ENCODE measurements around the gene ABCA13.

The ABCA13 gene

DNA sequence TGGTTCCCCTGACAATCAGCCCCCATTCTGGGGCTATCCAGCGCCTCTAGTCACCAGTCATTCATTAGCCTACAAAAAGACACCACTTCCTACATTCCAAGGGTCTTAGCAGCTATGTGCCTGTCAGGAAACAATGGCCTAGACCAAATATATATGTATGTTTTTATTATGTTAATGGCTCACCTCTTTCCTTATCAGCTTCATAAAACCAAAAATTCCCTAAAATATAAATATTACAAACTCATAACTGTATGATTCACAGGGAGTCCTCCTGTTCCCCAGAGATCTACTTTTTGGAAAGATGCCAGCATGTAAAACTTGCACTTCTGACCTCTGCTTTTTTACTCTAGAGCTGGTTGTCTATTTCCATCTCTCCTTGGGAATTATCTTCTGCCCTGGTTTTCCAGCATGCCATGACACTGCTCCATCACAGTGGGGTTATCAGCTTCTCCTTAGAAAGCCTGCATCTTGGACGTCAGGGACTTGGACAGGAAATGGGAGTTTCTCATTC, 79.2 kb downstream of the ABCA13 start:
- DNase-seq, result no peak

DNA sequence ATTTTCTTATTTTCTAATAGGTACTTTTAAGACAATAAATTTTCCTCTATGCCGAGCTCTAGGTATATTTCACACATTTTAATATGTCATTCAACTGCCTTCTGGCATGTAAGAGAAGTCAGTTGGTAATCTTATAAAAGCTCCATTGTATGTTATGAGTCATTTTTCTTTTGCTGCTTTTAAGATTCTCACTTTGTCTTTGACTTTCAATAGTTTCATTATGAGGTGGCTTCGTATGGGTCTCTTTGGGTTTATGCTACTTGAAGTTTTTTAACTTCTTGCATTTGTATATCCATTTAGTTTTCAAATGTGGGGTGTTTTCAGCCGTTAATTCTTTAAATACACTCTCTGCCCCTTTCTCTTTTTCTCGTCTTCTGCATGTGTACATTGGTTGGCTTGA, 80.5 kb downstream of the ABCA13 start:
- no peak for DNase-seq

DNA sequence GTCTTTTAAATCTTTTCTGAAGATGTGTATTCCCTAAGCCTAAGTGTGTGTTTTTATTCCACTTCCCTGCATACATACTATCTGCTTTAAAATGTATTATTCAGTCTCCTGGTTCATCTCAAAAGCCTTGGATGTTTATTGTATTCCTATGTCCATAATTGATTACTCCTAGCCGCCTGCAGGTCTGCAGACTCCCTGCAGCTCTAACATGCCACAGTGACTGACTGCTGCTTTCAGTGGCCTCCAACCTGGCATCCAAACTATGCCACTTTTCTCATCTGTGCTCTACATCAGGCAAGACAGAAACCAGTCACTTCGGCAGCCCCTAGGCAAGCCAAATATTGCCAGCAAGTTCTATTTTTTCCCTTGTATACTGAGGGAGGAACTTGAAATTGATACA, 81.7 kb downstream of the ABCA13 start:
- no peak for DNase-seq

DNA sequence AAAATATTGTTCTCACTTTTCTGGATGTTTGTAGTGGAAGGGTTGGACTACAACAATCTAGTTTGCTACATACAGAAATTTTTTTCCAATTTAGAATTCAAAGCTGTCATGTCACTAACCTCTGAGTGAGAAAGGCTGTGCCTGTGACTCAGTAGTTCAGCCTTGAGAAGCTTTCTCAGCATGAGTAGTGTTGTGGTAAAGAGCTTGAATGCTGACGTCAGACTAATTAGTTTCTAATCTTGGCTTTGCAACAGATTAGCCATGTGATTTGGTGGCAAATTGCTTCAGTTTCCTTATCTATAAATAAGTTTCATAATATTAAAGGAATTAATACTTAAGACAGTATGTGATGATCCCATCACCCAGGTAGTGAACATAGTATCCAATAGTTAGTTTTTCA, 83.8 kb downstream of the ABCA13 start:
- no peak for DNase-seq

DNA sequence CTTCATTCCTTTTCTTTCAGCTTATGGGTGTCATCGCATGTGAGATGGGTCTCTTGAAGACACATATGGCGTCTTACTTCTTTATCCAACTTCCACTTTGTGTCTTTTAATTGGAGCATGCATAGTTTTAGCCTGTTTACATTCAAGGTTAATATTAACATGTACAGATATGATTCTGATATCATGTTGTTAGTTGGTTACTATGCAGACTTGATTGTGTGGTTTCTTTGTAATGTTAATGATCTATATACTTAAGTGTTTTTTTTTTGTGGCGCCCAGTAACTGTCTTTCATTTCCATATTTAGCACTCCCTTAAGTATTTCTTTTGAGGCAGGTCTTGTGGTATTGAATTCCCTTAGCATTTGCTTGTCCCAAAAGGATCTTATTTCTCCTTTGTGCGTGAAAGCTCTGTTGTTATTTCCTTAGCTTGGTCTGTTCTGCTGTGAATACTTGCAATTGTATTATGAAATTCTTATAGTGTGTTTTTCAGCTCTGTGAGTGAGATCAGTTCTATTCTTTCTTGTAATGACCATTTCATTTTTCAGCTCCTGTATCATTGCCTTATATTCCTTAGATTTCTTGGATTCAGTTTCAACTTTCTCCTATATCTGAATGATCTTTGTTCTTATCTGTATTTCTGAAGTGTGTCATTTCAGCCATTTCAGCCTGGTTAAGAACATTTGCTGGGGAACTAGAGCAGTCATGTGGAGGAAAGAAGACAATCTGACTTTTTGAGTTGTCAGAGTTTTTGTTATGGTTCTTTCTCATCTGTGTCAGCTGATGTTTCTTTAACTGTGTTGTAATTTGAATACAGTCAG, 88.4 kb downstream of the ABCA13 start:
- DNase-seq, result no peak

DNA sequence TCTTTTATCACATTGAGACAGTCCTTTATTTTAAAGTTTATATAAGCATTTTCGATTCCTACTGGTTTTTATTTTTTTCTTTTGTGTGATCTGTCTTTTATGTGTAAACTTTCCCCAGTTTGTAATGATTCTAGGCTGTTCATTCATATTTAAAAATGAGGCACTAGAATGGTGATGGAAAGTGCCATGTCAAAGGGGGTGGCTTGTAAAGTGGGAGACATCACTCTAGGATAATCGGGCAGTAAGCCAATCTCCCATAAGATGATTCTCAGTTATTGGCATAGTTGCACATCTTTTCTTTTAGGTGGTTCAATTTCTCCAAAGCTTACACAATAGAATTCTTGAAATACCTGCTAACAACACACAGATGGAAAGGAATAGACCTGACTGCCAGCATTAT, 90.4 kb downstream of the ABCA13 start:
- no peak for DNase-seq

DNA sequence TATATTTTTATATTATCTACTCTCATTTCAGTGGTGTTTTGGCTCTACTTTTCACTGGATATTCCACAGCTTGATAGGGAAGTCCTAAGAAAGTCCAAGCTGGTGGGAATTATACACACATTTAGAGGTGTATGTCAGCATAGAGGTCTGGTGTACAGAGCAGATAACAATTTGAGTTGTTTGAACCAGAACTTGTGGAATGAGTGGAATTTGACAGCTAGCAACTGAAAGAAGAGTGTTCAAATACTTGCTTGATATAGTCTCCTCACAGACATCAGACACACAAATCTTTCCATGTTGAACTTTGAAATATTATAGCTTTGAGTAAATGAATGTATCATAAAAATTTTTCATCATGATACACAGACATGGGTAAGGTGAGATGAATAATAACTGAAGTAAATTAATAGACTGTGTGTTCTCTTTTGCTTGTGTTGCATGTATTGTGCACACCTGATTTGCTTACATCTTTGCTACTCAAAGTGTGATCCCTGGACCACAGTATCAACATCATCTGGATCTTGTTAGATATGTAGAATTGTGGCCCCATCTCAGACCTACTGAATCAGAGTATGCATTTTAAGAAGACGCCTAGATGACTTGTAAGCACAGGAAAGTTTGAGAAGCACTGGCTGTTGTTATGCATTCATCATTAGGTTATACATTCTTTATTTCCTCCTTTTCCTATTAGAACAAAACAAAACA, 91.5 kb downstream of the ABCA13 start:
- no peak for DNase-seq

DNA sequence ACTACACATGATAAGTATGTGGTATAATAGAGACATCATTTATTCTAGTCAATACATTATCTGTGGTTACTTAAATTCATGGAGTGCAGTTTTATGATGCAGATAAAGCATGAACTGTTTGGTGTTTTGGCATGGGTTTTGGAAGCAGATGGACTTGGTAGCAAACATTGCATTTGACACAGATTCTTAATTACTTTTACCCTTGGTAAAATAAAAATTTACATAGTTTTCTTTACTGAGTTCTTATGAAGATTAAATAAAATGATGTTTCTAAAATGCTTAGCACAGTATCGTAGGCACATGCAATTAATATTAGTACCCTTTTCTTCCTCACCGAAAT, 92.0 kb downstream of the ABCA13 start:
- DNase-seq, result no peak

DNA sequence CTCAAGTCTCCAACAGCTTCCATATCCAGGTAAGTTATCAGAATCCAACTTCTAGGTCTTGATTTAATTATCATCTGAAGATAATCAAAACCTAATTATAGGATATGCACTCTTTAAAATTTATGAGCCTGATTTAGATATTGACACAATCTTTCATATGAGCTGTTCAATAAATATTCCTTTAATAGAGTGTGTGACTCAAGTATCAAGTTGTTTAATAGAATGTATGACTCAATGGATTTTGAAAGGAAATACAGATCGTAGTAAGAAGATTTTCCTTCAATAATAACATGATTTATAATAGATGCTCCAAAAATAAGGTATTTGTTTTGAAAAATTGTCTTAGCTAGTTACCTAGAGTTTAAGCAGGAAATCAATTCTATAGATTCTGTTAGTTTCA, 97.8 kb downstream of the ABCA13 start:
- DNase-seq, result no peak

DNA sequence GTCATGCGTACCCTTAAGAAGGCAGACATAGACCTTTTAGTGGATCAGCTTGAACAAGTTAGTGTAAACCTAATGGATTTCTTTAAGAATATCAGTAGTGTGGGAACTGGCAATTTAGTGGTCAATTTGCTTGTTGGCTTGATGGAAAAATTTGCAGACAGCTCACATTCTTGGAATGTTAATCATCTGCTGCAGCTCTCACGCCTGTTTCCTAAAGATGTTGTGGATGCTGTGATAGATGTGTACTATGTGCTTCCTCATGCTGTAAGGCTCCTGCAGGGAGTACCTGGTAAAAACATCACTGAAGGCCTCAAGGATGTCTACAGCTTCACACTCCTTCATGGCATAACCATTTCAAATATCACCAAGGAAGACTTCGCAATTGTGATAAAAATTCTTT, 103.4 kb downstream of the ABCA13 start:
- DNase-seq, result no peak

DNA sequence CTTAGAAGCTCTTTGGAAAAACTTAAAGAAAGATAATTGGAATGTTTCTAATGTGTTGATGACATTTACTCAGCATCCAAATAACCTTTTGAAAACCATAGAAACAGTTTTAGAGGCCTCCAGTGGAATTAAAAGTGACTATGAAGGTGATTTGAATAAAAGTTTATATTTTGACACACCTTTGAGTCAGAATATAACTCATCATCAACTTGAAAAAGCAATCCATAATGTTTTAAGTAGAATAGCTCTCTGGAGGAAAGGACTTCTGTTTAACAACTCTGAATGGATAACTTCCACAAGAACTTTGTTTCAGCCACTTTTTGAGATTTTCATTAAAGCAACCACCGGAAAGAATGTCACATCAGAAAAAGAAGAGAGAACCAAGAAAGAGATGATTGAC, 108.2 kb downstream of the ABCA13 start:
- no peak for DNase-seq

DNA sequence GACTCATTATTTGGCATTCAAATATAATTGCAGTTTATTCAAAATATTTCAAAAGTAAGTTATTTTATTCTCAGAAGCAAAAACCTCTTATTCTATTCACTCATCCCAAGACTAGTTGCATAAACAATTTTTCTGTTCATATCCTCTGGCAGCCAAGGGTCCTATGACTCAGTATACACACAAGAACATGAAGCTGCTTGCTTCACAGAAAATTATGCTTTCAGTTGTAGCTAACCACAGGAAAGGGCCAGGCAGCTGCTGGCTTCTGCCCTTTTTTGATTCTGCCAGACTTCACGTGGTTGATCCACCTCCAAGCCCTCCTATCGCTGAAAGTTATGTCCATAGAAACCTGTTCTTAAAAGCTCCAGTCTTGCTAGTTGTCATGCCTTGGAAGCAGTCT, 108.8 kb downstream of the ABCA13 start:
- DNase-seq, result no peak

DNA sequence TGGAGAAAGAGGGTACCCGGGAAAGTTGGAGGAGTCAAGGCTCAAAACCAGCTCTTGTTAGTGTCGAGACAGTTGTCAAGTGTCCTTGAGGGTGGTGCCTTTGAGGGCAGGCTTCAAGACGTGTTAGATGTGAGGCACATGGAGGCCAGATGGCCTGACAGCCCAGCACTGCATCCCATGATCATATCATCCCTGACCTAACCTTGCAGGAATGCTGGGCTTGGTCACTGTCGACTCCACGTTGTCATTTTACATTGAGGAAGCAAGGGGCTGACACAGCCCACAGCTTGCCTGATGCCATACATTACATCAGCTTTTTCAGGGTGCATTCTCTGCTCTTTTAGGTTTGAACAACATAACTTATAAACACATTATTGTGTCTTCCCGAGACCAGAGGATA, 114.1 kb downstream of the ABCA13 start:
- no peak for DNase-seq

DNA sequence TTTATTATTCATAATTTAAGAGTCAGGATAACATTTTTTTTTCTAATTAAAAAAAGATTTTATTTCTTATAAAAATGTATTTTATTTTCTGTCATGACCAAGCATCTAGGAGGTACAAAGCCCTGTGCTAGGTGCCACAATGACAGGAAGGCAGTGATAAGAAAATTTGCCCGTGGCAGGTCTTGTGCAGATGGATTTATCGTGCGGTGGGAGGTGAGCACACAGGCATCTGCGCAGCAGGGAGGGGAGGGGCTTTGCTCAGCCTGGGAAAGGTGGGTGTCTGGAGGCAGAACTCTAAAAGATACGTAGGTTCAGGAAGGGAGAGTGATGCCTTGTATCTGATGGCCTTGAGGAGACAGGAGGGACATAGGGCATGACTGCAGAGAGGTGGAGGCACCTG, 115.6 kb downstream of the ABCA13 start:
- DNase-seq, result no peak

DNA sequence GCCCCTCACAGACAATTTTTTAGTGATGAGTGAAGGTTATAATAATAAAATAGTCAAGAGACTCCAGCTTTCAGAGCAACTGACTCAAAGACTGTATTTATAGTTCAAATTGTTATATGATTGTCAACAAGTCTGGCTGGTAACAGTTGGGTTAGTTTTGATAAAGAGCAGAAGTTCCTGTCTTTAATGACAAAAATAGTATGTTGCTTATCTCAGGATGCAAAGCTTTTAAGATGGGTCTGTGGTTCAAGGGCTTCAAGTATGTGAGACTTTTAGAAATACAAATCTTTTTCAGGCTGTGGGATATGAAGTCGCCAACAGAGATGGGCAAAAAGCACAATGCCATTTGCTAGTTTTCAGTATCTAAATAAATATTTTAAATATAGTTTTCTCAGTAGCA, 118.4 kb downstream of the ABCA13 start:
- no peak for DNase-seq

DNA sequence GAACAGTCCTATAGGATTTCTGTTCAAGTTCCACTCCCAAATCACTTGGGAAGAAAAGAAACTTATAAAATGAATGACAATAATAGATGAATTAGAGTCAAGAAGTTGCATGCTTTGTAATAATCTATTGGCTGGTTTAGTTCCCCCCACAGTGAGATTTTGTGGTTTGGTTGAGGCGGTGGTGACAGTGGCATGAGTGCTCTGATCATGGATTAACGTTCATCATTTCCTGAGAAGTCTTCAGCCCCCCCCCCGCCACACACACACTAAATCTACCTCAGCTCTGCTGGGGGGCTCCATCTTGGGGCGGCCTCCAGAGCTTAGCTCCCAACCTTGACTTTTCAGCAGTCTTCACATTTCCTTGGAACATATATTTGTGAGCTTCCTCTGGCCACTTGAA, 121.7 kb downstream of the ABCA13 start:
- no peak for DNase-seq

DNA sequence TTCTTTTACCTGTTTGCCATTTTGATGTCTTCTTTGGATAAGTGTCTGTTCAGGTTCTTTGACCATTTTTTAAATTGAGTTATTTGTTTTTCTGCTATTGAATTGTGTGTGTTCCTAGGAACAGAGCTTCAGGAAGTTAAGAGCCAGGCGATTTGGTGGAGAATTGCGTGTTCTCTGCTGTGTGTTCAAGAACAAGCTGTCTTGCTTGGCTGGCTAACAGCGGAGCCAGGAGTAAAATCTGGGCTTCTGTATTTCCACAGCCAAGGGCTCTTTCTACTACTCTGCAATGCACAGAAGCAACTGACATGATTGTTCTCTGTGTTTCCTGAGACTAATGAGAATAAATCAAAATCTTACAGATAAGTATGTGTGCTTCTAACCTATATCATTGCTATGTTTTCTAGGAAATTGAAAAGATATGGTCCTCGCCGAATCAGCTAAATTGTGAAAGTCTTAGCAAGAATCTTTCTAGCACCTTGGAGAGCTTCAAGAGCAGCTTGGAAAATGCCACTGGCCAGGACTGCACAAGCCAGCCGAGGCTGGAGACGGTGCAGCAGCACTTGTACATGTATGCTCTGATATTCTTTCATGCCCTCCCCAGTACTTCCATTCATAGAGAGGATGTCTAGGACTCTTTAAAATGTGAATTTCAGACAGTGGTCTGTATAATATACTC, 124.2 kb downstream of the ABCA13 start:
- no peak for DNase-seq

DNA sequence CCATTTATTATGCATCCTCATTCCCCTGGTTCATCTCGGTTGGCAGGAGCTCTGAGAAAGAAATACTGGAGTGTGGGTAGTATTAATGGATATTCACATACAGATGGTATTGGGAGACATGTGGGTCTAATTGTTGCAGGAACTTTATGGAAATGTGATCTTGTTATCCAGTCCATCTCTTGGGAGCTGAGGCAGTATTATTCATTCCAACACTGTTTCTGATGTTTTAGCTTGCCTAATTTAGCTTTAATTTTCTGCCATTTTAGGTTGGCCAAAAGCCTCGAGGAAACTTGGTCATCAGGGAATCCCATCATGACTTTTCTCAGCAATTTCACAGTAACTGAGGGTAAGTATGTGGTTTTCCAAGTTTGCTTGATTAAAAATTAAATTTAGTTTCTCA, 125.7 kb downstream of the ABCA13 start:
- DNase-seq, result no peak

DNA sequence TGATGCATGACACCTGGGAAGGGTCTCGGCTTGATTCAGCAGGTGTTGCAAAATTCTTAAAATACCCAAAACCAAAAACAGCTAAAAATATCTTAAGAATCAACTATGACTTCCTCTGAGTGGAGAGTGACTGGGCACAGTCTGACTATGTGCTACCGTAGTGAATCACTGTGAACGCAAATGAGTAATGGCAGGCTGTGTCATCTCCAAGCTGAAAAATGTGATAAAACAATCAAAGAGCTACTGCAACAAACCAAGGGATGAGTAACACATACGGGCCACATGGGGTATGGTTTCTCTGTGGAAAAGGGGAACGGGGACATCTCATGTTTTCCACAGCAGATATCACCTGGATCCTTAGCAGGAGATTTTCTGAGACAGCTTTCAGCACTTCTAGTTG, 127.5 kb downstream of the ABCA13 start:
- DNase-seq, result no peak

DNA sequence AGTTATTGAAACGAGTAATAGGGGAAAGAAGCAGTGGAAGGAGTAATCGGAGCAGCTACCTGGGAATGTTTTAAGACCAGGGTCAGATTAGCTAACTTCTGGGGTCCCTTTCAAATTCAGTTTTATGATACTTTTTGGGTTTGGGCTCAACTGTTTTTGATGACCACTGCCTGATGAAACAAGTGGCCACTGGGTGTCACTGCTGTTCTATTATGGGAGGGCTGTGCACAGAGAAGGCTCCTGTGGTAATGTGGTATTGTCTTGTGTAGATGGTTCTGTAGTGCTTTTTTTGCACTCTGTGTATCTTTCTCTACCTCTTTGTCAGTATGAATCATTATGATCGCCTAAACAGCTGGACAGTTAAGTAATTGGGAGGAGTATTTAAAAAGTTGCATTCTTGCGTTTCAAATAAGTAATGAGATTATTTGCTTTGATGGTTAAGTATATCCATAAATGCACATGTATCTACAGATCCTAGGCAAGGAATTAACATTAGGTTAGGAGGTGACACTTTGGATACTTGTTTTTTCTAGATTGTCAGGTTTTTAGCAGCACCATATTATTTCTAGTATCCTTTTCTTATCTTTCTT, 128.4 kb downstream of the ABCA13 start:
- peak; percentile 65 for DNase-seq

DNA sequence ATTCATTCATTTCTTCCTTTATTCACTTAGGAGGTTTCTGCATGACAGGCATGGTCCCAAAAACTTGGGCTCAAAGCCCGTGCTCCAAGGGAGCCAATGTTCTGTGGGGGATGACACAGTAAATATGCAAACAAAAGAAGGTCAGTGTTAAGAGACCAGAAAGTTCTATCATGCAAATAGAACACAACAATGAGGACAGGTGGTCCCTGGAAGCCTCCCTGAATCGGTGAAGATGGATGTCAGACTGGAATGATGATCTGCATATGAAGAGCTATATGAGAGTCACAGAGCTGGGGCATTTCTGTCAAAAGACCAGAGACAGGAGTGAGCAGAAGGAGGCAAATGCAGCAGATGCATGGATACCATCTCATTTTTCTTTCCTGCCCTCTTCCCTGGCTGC, 129.0 kb downstream of the ABCA13 start:
- no peak for DNase-seq

DNA sequence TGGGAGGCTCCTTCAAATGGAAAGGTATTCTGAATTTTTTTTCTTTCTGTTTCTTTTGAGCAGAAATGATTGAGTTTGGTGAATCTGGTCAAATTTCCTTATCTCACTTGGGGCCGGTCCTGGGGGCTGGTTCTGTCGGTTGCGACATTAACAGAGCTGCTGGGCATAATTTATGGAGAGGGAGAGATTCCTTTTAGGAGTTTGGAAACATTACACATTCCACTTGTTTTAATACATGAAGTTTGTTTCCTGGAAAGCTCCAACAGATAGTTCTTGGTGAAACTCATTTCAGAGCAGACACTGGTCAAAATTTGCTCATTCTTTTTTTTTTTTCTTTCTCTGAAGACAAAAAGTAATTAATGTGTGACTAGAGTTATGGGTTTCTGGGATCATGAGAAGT, 129.9 kb downstream of the ABCA13 start:
- no peak for DNase-seq

DNA sequence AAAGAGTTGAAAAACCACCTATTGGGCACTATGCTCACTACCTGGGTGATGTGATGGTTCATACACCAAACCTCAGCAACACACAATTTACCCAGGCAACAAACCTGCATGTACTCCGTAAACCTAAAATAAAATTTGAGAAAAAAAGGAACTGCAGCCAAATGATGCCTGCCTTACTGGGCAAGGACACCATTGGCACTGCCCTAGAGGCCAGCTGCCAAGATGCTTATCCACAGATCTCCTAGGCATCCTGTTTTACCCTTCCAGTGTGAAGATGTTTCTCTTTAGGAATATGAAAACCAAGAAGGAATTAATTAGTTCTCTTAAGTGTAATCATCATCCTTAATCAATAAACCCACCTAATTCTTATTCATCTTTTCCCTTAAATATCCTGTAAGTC, 133.4 kb downstream of the ABCA13 start:
- DNase-seq, result no peak

DNA sequence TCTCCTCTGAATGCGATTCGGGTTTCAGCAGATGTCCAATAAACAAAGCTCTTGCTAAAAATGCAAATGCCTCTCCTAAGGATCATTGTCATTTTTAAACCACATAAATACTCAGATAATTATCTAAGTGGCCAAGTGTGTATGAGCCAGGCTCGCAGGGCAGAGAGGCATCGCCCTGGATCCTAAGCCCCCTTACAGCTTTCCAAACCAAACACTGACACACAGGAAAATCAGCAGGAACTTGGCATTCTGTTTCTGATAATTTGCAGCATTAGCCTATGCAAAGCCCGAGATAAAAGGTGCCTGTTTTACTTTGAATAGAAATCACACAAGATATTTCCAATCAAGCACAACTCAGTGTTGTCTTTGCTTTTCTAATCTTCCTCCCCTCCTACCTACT, 134.4 kb downstream of the ABCA13 start:
- no peak for DNase-seq
